ENCODE results near the gene GARNL3.

GARNL3 gene

DNA sequence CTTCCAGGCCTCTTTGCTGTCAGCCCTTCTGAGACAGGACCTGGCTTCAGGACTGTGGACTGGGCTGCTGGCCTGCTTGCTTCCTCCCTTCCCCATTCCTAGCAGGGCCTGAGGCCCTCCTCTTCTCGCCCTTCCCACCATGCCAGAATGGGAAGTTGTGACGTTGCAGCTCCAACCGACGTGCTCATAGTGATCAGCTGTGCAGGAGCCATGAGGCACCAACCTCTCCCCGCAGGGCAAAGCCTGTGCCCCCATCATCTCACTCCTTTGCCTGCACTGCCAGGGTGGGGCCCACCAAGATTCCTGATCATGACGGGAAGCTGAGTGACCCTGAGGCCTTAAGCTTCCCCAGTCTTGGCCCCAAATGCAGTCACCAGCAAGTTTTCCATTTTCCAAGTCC is 45.1 kb upstream of the GARNL3 start:
- Mint-ChIP-seq H3K4me1 (peaks cover 19% of the 10 kb centered on the region), H3K4me3 (no peak overlapping the region), H3K9me3 (no peaks in the 10 kb centered on the region), H3K27ac (peak overlapping the region; percentile 71), H3K27me3 (ENCODE audit: low read depth, poor library complexity) (peaks cover 55% of the 10 kb centered on the region), H3K36me3 (ENCODE audit: low read depth) (no peaks in the 10 kb centered on the region)
- DNase-seq, result no peak
- TF ChIP-seq, protein P1, sequence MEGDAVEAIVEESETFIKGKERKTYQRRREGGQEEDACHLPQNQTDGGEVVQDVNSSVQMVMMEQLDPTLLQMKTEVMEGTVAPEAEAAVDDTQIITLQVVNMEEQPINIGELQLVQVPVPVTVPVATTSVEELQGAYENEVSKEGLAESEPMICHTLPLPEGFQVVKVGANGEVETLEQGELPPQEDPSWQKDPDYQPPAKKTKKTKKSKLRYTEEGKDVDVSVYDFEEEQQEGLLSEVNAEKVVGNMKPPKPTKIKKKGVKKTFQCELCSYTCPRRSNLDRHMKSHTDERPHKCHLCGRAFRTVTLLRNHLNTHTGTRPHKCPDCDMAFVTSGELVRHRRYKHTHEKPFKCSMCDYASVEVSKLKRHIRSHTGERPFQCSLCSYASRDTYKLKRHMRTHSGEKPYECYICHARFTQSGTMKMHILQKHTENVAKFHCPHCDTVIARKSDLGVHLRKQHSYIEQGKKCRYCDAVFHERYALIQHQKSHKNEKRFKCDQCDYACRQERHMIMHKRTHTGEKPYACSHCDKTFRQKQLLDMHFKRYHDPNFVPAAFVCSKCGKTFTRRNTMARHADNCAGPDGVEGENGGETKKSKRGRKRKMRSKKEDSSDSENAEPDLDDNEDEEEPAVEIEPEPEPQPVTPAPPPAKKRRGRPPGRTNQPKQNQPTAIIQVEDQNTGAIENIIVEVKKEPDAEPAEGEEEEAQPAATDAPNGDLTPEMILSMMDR (IDR thresholded peaks at IDR 0.05), result no peak

DNA sequence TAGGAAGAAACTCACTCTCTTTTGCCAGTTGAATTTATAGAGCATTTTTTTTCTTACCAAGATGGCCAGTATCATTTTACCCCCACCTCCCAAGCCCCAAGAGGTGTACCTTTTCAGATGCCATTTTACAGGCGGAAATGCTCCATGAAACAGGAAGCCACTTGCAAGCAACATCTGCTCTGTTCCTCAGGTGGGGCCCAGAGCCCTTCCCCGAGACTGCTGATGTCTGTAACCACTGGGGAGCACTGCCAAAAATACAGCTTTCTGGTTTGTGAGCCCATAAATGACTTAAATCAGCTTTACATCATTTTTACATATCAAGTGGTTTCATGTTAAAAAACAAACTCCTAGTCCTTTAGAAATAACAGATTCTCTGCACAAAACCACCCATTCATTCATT is 42.9 kb upstream of the GARNL3 start:
- Mint-ChIP-seq H3K36me3 (ENCODE audit: low read depth) (no peaks in the 10 kb centered on the region), H3K9me3 (no peaks in the 10 kb centered on the region), H3K4me3 (no peak overlapping the region), H3K27me3 (ENCODE audit: low read depth, poor library complexity) (peaks cover 60% of the 10 kb centered on the region), H3K4me1 (peaks cover 26% of the 10 kb centered on the region), H3K27ac (no peak overlapping the region)
- TF ChIP-seq, protein P1 (IDR thresholded peaks at IDR 0.05), result no peak
- no peak for DNase-seq

- H3K4me3 Mint-ChIP-seq, result no peak overlapping the region
Observed at GRCh38 chr9:127222388-127223095, 42.0 kb upstream of the GARNL3 start.

GRCh38 chr9:127223266-127223665 is 41.3 kb upstream of the GARNL3 start:
- H3K4me3 Mint-ChIP-seq, result peak overlapping the region; percentile 16
- H3K9me3 Mint-ChIP-seq, result no peaks in the 10 kb centered on the region
- H3K27me3 Mint-ChIP-seq (ENCODE audit: low read depth, poor library complexity), result peaks cover 67% of the 10 kb centered on the region
- H3K4me1 Mint-ChIP-seq, result peaks cover 26% of the 10 kb centered on the region
- TF ChIP-seq, protein P1 (IDR thresholded peaks at IDR 0.05), result no peak
- no peak overlapping the region for H3K27ac Mint-ChIP-seq
- no peaks in the 10 kb centered on the region for H3K36me3 Mint-ChIP-seq (ENCODE audit: low read depth)
- no peak for DNase-seq

More at GRCh38 chr9:127222388-127223095, 42.0 kb upstream of the GARNL3 start:
- TF ChIP-seq, protein P1 (IDR thresholded peaks at IDR 0.05), result no peak
- H3K9me3 Mint-ChIP-seq, result no peaks in the 10 kb centered on the region
- H3K4me1 Mint-ChIP-seq, result peaks cover 26% of the 10 kb centered on the region
- H3K27me3 Mint-ChIP-seq (ENCODE audit: low read depth, poor library complexity), result peaks cover 67% of the 10 kb centered on the region
- no peaks in the 10 kb centered on the region for H3K36me3 Mint-ChIP-seq (ENCODE audit: low read depth)
- DNase-seq, result no peak
- H3K27ac Mint-ChIP-seq, result no peak overlapping the region

GRCh38 chr9:127223810-127224177 is 40.8 kb upstream of the GARNL3 start:
- peaks cover 26% of the 10 kb centered on the region for H3K4me1 Mint-ChIP-seq
- DNase-seq, result no peak
- H3K27me3 Mint-ChIP-seq (ENCODE audit: low read depth, poor library complexity), result peaks cover 67% of the 10 kb centered on the region
- TF ChIP-seq, protein P1 (IDR thresholded peaks at IDR 0.05), result no peak
- no peaks in the 10 kb centered on the region for H3K9me3 Mint-ChIP-seq
- H3K36me3 Mint-ChIP-seq (ENCODE audit: low read depth), result no peaks in the 10 kb centered on the region
- H3K4me3 Mint-ChIP-seq, result peak overlapping the region; percentile 84
- no peak overlapping the region for H3K27ac Mint-ChIP-seq
